Choroid plexus epithelial cell (primary cell): Measurements from ENCODE around the gene CLDN22.

Source experiments
- DNase-seq: peaks from one replicate; pipeline ENCODE4 v3.0.0-alpha.2; 2010; ENCODE audit warnings: low read depth
- H3K4me3 ChIP-seq: 2 replicates; pipeline ENCODE4 v1.5.1; 2011; ENCODE audit warnings: low read depth, mild to moderate bottlenecking, control low read depth, low read length, moderate library complexity
- CTCF ChIP-seq: conservative IDR thresholded peaks from 2 replicates; pipeline ENCODE4 v1.5.1; 2011; ENCODE audit warnings: low read depth, mild to moderate bottlenecking, control low read depth, inconsistent platforms, low read length, moderate library complexity

The CLDN22 gene

GRCh38 chr4:183320211-183321059 is at the start of gene CLDN22:
Gene CLDN22, minus strand, starts transcription at chr4:183320276. Its CDS starts 58 bp downstream, at chr4:183320218.
- H3K4me3 ChIP-seq, result no peak within 1 kb of the TSS
- DNase-seq, result peak; percentile 62
- TF ChIP-seq CTCF, result no peak

DNA sequence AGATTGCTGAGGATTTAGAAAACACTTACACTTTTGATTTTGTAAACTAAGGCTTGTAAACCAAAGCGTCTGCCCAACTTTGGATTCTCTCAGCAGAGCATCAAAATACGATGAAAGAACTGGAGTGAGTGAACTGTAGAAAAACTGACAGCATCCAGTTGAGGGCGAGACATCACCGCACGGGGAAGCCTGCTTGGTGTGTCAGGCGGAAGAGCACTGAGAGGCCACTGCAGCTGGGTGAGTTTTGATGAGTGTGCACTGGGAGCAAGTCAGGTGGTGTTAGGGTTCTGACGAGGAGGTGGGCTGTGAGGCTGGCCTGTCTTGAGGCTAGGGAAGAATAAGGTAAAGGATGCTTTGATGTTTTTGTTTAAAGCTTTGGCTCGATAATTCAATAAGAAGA is 49.0 kb upstream of the CLDN22 start:
- no peak overlapping the region for H3K4me3 ChIP-seq
- no peak for DNase-seq
- TF ChIP-seq CTCF, result no peak

GRCh38 chr4:183366206-183366835 is 46.2 kb upstream of the CLDN22 start:
- no peak for DNase-seq
- H3K4me3 ChIP-seq, result no peak overlapping the region
- TF ChIP-seq CTCF, result no peak

DNA sequence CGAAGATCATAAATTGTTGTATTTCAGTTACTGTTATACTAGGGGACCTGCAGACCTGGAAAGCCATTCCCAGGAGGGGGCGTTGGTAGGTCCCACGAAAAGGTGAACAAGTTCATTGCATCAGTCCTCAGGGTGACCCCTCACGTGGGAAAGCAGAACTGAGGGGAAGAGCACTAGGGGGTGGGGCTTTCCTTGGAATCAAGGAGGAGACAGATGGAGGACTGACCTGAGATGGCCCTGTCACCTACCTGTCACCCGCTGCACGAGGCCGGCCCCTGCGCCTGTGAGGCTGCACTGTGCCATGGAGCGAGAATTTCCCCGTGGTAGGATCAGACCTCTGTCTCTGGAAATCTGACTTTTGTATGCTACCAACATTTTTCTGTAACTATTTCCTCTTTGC is 43.9 kb upstream of the CLDN22 start:
- DNase-seq, result no peak
- TF ChIP-seq CTCF, result no peak

GRCh38 chr4:183362916-183363542 is 43.0 kb upstream of the CLDN22 start:
- peak; percentile 55 for TF ChIP-seq CTCF
- no peak overlapping the region for H3K4me3 ChIP-seq
- DNase-seq, result peak; percentile 54

More for the DNA sequence above, 43.9 kb upstream of the CLDN22 start:
- no peak overlapping the region for H3K4me3 ChIP-seq

DNA sequence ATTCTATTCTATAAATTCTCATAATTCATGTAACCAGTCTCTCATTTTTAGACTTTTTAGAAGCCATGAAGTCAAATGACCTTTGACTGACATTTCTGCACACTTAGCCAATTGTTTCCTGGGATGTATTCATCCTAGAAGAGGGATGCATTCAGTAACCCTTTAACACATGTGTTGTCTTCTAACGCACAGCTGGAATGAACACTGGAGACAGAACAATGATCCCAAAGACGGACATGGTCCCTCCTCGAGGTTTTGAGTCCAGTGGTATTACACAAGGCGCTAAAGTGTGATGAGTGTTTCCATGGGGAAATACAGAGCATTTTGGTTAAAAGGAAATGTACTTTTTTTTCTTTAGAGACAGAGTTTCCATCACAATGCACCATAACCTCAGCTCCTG is 42.0 kb upstream of the CLDN22 start:
- no peak for DNase-seq
- TF ChIP-seq CTCF, result no peak
- no peak overlapping the region for H3K4me3 ChIP-seq
